NCI-H345 treated with DMSO at 0.1 percent for 48 hours (cell line): Measurements from ENCODE around the gene ATP5F1A.
"Not testable (repeated sequence)": the region's sequence is repeated elsewhere in the genome, so short reads cannot be mapped to it uniquely, and the experiment has no call there.

Experiments used
- DNase-seq: peaks from one replicate; lab custom pipeline; 2025; ENCODE audit not compliant: unreplicated experiment; lab: John Stamatoyannopoulos, UW

Gene ATP5F1A

DNA sequence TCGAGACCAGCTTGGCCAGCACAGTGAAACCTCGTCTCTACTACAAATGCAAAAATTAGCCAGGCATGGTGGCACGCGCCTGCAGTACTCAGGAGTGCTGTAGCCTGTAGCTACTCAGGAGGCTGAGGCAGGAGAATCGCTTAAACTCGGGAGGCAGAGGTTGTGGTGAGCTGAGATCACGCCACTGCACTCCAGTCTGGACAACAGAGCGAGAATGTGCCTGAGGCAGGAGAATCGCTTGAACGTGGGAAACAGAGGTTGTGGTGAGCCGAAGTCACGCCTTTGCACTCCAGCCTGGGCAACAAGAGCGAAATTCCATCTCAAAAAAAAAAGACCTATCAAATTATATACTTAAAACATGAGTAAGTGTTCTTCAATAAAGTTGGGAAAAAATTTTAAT, 50.7 kb downstream of the ATP5F1A start:
- DNase-seq = not testable (repeated sequence)

DNA sequence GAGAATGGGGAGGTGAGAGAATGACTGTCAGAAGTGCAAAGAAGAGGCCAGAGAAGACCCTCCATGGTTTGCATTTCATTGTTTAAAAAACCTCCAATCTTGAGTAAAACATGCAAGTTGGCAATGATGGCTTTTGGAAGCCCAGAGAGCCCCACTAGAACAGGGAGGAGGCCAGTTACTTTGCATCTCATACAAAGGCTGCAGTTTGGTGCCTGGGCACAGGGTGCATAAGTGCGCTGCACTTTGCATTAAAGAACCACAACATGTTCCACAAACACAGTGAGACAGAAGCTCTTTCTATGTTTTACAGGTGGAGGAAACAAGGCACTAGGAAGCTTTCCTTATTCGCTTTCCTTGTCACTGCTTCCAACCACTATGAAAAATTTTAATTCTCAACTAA, 51.4 kb downstream of the ATP5F1A start:
- DNase-seq = no peak

DNA sequence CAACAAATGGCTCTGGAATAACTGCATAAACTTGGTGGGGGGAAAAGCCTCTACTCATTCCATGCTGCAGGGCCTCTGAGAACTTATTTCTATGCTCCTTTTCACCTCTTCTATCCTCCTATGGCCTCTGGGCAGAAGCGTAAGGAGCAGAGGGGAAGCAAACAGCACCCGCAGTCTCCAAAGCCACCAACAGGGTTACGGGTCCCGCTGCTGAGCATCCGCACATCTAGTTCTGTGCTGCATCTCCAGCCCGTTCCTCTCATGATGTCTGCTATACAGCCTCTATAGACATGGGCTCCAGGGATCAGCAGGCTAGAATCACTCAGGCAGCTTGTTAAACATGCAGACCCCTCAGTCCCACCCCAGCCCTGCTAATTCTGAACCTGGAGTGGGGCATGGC, 52.0 kb downstream of the ATP5F1A start:
- DNase-seq = no peak

DNA sequence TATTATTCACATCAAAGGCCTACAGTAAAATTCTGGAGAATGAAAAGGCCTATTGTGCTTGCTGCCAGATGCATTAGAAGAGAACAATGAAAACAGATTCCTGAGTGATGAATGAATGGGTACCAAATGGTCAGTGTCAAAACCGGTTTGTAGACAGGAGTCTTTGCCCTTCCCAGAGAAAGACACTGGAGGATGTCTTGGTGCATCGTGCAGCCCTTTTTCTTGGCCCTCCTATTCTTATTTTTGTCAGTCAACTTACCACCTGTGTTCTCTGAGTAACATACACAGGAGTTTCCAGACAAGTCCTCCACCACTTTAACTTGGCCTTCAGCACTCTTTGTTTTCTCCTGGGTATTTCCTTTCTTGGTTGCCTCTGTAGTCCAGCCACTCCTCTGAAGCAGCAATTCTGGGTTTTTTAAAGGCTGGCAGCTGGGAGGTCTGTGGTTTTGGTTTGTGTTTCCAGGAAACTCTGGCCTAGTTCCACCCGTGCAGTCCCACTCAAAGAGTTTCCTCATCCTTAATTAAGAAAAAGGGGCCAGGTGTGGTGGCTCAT, 55.4 kb downstream of the ATP5F1A start:
- DNase-seq = no peak

DNA sequence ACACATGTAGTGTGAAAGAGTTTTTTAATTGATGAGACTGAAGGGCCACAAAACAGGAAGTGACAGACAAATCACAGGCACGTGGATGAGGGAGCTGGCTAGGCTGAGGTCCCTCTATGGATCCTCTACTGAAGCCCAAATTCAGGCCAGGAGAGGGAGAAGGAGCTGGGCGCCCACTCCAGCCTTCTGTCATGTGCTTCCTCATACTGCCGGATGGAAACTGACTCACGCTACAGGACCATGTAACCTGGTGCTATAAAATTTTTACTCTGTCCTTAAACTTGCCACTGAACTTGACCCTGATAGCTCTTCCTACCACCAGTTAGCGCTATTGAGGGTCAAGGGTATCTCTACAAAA, 57.4 kb downstream of the ATP5F1A start:
- no peak for DNase-seq

DNA sequence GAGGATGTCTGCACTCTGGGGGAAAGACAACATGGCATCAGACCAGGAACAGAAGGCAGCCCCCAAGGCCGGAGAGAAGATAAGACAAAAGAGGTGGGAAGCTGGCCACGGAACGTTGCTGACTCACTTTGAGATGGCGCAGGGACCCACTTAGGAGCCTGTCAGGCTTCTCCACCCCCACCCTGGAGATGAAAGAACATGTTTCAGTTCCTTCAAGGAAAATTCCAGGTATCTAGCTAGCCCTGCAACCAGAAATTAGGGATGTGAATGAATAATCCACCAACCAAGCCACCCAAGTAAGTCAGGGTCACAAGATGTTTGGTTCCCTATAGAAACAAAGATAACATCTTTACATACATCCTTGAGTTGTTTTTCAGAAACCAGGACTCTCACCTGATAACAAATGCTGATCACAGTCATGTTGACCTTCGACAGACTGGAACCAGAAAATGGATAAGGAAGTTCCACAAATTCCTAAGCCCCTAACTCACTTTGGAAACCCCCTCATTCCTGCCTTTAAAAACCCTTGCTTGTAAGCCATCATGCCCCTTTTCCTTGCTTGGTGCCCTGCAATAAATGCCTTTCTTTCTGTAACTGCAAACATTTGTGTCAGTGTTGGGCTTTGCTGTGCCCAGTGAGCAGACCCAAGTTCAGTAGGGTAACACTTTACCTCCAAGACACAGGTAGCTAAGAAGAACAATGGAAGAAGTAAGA, 57.9 kb downstream of the ATP5F1A start:
- no peak for DNase-seq

DNA sequence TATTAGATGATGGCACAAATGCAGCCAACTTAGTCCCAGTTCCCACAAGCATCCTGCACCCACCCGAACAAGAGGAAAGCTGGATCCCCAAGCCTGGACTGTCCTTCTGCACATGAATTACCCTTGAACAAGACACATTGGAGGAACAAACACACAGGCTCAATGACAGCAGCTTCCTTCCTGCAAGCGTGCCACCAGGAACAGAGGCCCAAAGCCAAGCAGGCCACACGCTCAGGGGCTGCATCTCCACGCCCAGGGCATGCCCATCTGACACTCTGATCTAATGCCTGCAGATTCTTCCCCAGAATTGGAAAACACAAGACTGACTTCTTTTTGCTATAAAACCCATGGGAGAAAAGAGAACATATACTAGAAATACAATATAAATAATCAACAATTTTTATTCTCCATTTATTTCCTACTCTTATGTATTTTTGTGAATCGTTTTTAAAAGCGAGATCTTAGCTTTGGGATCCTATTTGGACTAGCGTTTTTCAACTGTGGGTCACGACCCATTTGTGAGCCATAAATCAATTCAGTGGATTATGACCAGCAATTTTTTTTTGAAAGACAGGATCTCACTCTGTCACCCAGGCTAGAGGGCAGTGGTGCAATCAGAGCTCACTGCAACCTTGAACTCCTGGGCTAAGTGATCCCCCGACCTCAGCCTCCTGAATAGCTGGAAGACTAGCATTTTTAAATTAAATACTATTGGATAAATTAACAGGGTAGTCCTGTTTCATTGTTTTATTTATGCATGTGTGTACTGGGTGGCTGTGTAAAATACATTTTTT, 60.4 kb downstream of the ATP5F1A start:
- DNase-seq = no peak

DNA sequence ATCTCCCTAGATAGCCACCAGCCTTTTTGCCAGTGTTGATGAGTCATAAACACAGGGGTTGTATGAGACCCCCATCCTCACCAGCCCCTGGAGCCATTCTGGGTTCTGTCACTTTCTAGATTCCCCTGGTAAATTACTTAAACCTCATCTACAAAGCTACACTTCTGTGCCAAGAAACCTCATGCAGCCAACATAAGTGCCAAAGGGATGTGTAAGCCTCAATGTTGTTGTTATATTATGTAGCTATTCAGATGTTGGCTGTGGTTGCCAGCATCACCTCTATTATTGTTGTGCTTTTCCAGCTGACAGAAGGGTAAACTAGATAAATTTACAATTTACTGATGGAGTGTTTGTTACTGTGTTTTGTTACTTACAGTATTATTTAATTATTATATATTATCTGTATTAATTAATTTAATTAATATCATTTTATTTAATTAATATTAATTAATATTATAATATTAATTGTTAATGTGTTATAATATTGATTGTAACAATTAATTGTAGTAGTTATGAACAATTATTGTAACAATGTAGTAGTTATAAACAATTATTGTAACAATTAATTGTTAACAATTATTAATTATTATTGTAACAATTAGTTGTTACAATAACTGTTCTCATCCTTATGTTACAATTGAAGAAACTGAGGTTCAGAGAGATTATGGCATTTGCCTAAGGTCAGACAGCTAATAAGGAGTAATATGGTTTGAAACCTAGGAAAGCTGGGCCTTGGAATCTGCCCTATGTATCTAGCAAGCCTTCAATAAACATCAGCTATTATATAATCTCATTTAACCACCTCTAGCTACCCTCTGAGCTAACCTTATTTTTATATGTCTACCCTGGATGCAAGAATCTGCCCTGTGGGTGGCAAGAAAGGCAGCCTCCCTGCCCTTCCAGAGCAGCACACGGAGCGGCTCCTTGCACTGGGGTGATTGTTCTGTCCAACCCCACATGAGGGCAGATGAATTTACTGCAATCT, 62.1 kb downstream of the ATP5F1A start:
- DNase-seq = no peak

DNA sequence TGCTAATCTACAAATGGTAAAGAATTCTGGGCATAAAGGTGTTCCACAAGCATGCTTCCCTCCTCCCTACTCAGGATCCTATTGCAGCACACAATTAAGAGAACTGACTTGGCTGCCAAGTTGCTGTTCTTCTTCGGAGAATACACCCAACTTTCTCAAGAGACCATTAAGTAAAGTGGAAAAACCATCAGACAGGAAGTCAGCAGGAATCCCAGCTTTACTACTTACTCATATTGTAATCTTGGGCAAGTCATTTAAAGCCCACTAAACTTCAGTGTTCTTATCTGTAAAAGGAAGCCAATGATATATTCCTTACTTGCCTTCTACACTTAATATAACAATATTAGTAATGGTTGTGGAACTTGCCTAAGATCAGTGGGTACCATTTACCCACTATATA, 63.9 kb downstream of the ATP5F1A start:
- no peak for DNase-seq

DNA sequence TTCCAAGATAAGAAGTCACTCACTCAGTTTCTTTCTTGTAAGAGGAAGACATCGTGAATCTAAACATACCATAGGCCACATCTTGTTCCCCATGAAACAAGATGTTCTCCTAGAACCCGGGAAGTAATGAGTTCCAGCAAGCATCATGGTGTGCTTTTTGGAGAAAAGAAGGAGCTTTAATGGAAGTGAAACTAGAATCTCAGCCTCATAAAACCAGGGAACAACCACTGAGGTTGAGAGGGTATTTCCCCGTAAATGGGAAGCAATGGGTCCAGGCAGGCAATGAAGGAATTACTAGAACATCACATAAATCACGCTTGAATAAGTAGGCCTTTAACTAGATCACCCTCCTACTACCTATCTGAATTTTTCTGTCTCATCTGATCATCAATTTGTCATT, 66.4 kb downstream of the ATP5F1A start:
- DNase-seq = no peak
